Measurements from ENCODE around the gene ALCAM.

DNA sequence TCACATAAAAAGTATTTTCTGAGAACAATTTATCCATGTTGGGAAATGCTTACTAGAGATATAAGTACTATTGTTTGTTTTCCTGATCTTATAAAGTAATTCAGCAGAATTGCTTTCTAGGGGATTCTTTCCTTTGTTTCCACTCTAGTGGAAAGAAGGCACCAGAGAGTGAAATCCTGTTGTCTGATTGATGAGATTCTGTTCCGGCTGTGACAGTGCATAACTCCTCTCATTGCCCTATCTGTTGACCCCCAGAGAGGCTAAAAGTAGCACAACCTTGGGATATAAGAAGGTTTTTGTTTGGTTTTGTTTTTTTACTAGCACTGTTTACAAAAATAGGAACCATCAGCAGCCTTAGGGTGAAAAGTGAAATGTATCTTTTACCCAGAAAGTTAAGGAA, 114.1 kb downstream of the ALCAM start:
- TF ChIP-seq, protein P1, sequence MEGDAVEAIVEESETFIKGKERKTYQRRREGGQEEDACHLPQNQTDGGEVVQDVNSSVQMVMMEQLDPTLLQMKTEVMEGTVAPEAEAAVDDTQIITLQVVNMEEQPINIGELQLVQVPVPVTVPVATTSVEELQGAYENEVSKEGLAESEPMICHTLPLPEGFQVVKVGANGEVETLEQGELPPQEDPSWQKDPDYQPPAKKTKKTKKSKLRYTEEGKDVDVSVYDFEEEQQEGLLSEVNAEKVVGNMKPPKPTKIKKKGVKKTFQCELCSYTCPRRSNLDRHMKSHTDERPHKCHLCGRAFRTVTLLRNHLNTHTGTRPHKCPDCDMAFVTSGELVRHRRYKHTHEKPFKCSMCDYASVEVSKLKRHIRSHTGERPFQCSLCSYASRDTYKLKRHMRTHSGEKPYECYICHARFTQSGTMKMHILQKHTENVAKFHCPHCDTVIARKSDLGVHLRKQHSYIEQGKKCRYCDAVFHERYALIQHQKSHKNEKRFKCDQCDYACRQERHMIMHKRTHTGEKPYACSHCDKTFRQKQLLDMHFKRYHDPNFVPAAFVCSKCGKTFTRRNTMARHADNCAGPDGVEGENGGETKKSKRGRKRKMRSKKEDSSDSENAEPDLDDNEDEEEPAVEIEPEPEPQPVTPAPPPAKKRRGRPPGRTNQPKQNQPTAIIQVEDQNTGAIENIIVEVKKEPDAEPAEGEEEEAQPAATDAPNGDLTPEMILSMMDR (IDR thresholded peaks at IDR 0.05; ENCODE audit: extremely low read depth in 1 of 2, insufficient read depth in 1 of 2, low read depth in 1 of 2, low read length in 2 of 2) = no peak
- TF ChIP-seq EZH2 (IDR thresholded peaks at IDR 0.05; ENCODE audit: borderline replicate concordance, low read depth, low read length, severe bottlenecking) (no peak), POLR2AphosphoS5 (IDR thresholded peaks at IDR 0.05; ENCODE audit: insufficient read depth, low read depth, low read length) (no peak), POLR2A (IDR thresholded peaks at IDR 0.05; ENCODE audit: low read depth, low read length) (no peak), MYC (IDR thresholded peaks at IDR 0.05; ENCODE audit: low read depth, low read length) (no peak)
